ENCODE data around the gene HNRNPK. TPM values are rescaled to one million over a fixed set of nuclear protein-coding genes. Genes with fewer than 3 reads are reported as not detected.

The HNRNPK gene
- polyA plus RNA-seq (ENCODE audit: insufficient read length in 4 of 4), result 1,000 to 10,000 TPM in 1 of 4 donors, 100 to 1,000 TPM in 3; 709 to 1,066 (median 966) TPM

DNA sequence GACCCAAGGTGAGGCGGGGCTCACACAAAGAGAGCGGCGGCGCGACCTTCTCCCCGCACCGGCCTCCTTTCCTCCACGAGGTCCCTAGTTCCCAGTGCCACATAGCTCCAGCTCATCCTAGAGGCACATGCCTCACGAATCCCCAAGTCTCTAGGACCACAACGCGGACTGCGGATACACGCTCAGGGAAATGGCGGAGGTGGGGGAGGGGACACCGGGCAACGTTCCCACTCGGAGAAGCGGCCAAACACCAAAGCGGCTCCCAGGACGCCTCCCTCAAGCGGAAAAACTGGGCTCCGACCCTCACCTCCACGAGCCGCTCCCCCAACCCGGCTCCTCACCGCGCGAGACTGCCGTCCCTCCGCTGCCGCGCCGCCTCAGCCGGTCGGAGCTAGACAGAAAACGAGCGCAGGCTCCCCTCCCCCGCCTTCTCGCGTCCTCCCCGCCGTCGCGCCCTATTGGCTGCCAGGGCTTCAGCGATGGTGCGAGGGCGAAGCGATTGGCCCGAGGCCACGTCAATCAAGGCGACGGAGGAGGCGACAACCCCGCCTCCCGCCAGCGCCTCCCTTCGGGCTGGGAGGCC, at the start of gene HNRNPK:
TSS of gene HNRNPK (minus strand) at position 404 of the 583 bp plus-strand sequence. CDS start 1,963 bp downstream, outside the sequence.
- peak; percentile 96 to 99 (median 98) for DNase-seq (ENCODE audit: low read depth in 4 of 4, low spot score in 3 of 4)

- no peak for DNase-seq (ENCODE audit: low read depth in 4 of 4, low spot score in 3 of 4)
These were observed 47.2 kb upstream of the HNRNPK start for GRCh38 chr9:84027201-84027600.

DNA sequence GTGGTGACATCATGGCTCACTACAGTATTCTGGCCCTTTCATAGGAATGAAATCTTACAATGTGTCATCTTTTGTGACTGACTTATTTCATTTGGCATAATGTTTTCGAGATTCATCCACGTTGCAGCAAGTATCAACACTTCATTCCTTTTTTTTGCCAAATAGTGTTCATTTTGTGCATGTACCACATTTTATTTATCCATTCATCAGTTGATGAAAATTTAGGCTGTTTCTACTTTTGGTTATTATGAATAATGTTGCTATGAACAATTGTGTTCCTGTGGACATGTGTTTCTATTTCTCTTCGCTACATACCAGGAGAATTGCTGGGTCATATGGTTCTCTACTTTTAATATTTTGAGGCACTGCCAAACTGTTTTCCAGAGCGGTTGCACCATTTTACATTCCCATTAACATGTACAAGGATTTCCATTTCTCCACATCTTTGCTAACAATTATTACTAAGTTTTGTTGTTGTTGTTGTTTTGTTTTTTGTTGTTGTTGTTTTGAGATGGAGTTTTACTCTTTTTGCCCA, 44.1 kb upstream of the HNRNPK start:
- DNase-seq (ENCODE audit: low read depth in 4 of 4, low spot score in 3 of 4), result no peak

DNA sequence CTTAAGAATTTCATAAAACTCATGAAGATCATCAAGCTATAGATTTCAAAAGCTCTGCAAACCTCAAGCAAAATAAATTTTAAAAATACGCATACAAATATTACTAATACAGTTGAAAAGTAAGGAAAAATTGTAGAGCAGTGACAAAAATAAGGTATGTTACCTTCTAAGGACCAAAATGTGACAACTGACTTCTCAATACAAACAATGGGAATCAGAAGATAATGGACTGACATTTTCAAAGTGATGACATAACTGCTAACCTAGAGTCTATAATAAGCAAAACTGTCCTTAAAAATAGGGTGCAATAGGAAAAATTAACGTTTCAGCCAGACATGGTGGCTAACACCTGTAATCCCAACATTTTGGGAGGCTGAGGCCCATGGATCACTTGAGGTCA, 27.6 kb upstream of the HNRNPK start:
- DNase-seq (ENCODE audit: low read depth in 4 of 4, low spot score in 3 of 4), result no peak

GRCh38 chr9:84003246-84003645, 23.2 kb upstream of the HNRNPK start:
- no peak for DNase-seq (ENCODE audit: low read depth in 4 of 4, low spot score in 3 of 4)

DNA sequence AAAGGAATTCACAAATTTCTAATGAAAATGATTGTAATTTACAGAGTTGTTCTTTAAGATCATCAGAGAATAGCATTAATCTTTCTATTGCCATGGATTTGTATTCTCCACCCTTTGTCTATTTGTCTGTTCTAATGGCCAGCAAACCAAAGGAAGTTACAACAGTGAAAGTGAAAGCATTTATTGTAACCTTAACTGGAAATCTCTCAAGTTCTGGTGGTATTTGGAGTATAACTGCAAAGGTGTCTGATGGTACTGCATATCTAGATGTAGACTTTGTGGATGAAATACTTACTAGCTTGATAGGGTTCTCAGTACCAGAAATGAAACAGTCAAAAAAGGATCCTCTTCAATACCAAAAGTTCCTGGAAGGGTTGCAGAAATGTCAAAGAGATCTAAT, 22.3 kb upstream of the HNRNPK start:
- no peak for DNase-seq (ENCODE audit: low read depth in 4 of 4, low spot score in 3 of 4)

- DNase-seq (ENCODE audit: low read depth in 4 of 4, low spot score in 3 of 4), result no peak
These were observed 21.6 kb upstream of the HNRNPK start for GRCh38 chr9:84001621-84002020.

DNA sequence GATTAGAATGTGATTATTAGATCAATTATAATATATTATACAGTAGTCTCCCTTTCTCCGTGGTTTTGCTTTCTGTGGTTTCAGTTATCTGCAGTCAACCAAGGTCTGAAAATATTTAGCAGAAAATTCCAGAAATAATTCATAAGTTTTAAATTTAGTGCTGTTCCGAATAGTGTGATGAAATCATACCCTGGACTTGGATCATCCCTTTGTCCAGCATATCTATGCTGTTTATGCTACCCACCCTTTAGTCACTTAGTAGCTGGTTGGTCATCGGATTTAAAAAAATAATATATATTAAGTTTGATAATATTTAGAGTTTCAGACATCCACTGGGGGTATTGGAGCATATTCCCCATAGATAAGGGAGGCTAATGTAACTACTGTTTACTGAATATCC, 20.2 kb upstream of the HNRNPK start:
- no peak for DNase-seq (ENCODE audit: low read depth in 4 of 4, low spot score in 3 of 4)

- DNase-seq (ENCODE audit: low read depth in 4 of 4, low spot score in 3 of 4), result no peak
These were observed 19.3 kb upstream of the HNRNPK start for GRCh38 chr9:83999141-83999918.

GRCh38 chr9:83996126-83996525, 16.1 kb upstream of the HNRNPK start:
- no peak for DNase-seq (ENCODE audit: low read depth in 4 of 4, low spot score in 3 of 4)

DNA sequence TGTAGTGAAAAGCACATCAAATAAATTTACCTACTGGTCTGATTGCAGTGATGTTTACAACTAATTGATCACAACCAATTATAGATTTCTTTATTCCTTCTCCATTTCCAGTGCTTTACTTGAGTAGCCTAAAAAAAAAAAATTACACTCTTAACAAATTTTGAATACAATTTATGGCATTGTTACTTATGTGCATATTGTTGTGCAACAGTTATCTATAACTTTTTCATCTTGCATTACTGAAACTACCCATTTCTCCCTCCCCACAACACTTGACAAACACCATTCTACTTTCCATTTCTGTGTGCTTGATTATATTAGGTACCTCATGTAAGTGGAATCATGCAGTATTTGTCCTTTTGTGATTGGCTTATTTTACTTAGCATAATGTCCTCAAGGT, 12.9 kb upstream of the HNRNPK start:
- DNase-seq (ENCODE audit: low read depth in 4 of 4, low spot score in 3 of 4), result no peak

- DNase-seq (ENCODE audit: low read depth in 4 of 4, low spot score in 3 of 4), result no peak
These were observed 12.4 kb upstream of the HNRNPK start for GRCh38 chr9:83992407-83992806.

DNA sequence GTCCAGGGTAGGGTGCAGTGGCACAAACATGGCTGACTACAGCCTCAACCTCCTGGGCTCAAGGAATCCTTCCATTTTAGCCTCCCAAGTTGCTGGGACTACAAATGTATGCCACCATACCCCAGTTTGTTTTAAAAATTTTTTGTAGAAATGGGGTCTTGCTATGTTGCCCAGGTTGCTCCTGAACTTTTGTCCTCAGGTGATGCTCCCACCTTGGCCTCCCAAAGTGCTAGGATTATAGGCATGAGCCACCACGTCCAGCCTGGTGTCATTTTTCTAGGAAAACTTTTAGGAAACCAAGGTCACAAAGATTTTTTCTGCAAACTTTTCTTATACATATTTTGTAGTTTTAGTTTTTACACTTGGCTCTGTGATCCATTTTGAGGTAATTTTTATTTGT, 11.3 kb upstream of the HNRNPK start:
- DNase-seq (ENCODE audit: low read depth in 4 of 4, low spot score in 3 of 4), result no peak

- DNase-seq (ENCODE audit: low read depth in 4 of 4, low spot score in 3 of 4), result no peak
These were observed 8.4 kb upstream of the HNRNPK start for GRCh38 chr9:83988411-83988810.

DNA sequence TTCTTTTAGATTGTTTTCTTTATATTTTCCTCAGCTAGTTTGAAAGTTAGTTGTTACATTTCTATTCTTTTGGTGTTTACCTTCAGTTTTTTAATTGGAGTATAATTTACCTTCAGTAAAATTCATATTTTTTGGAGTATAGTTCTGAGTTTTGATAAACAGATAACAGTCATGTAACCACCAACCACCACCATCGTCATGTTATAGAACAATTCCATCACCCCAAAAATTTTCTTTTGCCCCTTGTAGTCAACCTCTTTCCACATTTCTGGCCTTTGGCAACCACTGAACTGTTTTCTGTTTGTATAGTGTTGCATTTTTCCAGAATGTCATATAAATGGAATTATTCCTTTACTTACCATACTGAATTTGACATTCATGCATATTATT, 7.4 kb upstream of the HNRNPK start:
- no peak for DNase-seq (ENCODE audit: low read depth in 4 of 4, low spot score in 3 of 4)

GRCh38 chr9:83986765-83987401, 6.9 kb upstream of the HNRNPK start:
- DNase-seq (ENCODE audit: low read depth in 4 of 4, low spot score in 3 of 4), result no peak

GRCh38 chr9:83986195-83986594, 6.2 kb upstream of the HNRNPK start:
- DNase-seq (ENCODE audit: low read depth in 4 of 4, low spot score in 3 of 4), result no peak

DNA sequence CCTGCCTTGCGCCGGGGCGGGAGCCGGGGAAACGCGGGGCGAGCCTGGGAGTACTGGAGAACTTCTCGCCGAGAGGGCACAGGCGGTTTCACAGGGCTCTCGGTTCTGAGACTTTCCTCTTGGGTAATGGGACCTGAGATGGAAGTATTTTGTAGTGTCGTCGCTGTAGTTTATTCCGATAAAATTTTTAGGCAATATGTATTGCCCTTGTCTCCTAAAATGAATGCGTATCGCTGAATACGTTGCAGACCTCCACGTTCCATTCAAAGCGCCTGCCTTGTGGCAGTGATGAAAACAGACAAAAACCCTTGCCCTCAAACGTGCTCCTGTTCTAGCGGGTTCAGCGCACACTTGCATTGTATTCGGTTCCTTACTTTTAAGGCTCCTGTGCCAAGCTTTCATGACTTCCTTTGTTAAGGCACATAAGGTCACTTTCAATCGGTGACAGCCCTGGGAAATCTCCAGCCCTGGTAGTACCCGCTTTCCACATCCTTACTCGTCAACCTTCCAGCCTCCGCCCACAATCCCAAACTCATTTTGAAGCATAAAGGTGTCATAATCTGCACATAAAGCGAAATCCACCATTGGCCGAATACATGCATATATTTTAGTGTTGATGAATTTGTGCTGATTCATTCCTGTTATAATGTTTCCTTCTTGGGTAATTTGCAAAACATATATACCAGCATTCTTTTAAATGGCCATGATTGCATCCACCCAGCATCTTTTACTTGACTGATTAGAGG, 1.3 kb upstream of the HNRNPK start:
- peak in 2 of 4 donors; percentile 31 to 43 for DNase-seq (ENCODE audit: low read depth in 4 of 4, low spot score in 3 of 4)

- peak; percentile 95 to 98 (median 97) for DNase-seq (ENCODE audit: low read depth in 4 of 4, low spot score in 3 of 4)
These were observed 545 bp upstream of the HNRNPK start, which contains the start of gene RMI1 for GRCh38 chr9:83980395-83981125. Gene RMI1, plus strand, starts transcription at chr9:83980805. Its CDS starts 20,182 bp downstream, at chr9:84000987.

Data from left renal pelvis (tissue), 4 donors.